ENCODE data around the gene GOLM1.

GOLM1 gene

DNA sequence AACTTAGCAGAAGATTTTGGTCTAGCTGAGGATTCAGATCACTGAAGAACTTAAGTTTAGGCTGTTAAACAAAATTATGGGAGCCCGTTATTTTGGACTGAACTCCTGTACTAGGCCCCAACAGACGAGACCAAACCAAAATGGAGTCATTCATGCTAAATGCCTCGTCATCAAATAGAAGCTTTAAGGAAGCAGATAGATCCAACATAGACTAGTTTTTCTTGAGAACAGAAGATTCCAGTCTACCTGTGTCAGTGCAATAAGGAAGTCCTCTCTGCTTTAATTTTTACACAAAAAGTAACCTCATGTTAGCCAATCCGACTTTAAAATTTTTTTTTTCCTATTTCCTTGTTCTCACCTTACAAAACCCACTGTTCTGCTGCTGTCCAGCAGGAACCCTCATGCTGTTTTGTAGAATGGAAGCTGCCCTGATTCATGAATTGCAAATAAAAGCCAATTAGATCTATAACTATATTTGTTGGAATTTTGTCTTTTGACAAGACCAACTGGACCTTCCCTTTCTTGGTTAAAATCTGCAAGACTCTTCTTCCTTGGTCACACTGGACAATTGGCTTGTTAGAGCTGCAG, 29.0 kb upstream of the GOLM1 start:
- H3K4me2 ChIP-seq (ENCODE audit: low read depth, low read length) = no peak overlapping the region
- H3K9ac ChIP-seq (ENCODE audit: low read length) = no peak overlapping the region
- no peak overlapping the region for H2AFZ ChIP-seq (ENCODE audit: low read length)
- H3F3A ChIP-seq (ENCODE audit: insufficient read depth, low read length) = no peaks in the 10 kb centered on the region
- TF ChIP-seq, protein P1, sequence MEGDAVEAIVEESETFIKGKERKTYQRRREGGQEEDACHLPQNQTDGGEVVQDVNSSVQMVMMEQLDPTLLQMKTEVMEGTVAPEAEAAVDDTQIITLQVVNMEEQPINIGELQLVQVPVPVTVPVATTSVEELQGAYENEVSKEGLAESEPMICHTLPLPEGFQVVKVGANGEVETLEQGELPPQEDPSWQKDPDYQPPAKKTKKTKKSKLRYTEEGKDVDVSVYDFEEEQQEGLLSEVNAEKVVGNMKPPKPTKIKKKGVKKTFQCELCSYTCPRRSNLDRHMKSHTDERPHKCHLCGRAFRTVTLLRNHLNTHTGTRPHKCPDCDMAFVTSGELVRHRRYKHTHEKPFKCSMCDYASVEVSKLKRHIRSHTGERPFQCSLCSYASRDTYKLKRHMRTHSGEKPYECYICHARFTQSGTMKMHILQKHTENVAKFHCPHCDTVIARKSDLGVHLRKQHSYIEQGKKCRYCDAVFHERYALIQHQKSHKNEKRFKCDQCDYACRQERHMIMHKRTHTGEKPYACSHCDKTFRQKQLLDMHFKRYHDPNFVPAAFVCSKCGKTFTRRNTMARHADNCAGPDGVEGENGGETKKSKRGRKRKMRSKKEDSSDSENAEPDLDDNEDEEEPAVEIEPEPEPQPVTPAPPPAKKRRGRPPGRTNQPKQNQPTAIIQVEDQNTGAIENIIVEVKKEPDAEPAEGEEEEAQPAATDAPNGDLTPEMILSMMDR (IDR thresholded peaks at IDR 0.05; ENCODE audit: low read length) = no peak
- TF ChIP-seq EZH2phosphoT487 (IDR thresholded peaks at IDR 0.05; ENCODE audit: low read length) = no peak
- no peaks in the 10 kb centered on the region for H4K20me1 ChIP-seq (ENCODE audit: insufficient read depth, low read length)
- no peaks in the 10 kb centered on the region for H3K4me1 ChIP-seq (ENCODE audit: low read length)
- no peaks in the 10 kb centered on the region for H3K9me3 ChIP-seq (replicated peaks; ENCODE audit: insufficient read depth, low read length)
- no peaks in the 10 kb centered on the region for H3K27me3 ChIP-seq (replicated peaks; ENCODE audit: insufficient read depth, low read length)
- no peaks in the 10 kb centered on the region for H3K9me2 ChIP-seq (replicated peaks; ENCODE audit: insufficient read depth, low read length)
- no peak overlapping the region for H3K4me3 ChIP-seq (ENCODE audit: low read length)
- no peaks in the 10 kb centered on the region for H3K36me3 ChIP-seq (replicated peaks; ENCODE audit: insufficient read depth, low read length)
- no peak overlapping the region for H3K27ac ChIP-seq (ENCODE audit: low read length)
- no peaks in the 10 kb centered on the region for H3K79me2 ChIP-seq (ENCODE audit: low read length)
- DNase-seq = no peak

DNA sequence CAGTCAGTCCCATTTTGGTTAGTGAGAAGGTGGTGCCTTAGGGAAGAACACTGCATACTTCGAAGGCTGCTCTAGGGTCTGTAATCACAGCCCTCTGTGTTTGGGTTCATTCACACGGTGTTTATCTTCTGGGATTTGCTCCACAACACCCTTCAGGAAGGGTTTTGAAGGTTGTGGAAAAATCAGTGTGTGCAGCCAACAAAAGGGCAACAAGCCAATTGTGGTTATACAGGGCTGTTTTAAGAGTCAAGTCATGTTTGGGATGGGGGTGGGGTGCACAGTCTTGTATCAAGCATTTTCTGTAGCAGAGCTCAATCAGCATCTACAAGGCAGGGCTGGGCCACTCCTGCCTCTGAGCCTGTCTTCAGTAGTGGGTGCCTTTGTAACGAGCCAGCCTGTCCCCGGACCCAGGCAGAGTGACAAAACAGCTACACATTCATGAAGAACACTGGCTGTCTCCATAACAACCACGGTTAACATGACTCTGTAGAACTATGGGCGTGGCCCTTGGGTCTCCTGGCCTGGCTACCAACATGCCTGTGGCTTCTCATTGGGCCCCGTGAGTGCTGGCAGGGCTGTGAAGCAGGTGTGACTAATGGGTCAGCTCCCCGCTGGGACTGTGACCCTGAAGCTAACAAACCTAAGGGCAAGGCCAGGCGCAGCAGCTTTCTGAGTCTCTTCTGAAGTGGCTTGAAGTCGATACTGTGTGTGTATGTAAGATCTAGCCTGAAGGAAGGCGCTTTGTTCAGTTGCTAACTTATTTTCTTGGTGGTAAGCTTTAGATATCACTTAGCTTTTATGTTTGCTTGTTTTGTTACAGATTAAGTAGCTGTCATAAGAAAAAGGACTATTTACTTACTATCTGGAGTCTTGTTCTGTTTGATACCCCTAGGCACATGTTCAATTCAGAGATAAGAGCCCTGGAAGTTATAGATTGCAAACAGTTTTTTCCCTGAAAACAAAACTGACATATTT, 27.9 kb upstream of the GOLM1 start:
- no peak overlapping the region for H2AFZ ChIP-seq (ENCODE audit: low read length)

DNA sequence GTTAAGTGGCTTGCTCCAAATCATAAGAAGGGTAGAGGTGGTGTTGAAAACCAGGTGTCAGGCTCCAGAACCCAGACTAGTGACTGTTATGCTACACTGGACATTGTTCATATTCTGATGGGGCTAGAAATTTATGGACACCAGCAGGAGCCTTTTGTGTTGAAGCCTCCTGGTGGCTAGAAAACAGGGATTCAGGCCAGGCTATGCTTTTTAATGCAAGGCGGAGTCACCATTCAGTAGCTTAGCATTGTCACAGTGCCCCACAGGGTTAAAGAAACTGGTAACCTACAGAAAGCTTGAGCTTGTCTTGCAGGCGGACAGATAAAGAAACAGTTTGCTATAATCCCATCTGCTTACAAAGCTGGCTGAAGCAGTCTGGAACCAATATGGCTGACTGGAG, 23.0 kb upstream of the GOLM1 start:
- Histone ChIP-seq H3K9ac (ENCODE audit: low read length) (no peak overlapping the region), H3F3A (ENCODE audit: insufficient read depth, low read length) (no peaks in the 10 kb centered on the region), H3K27ac (ENCODE audit: low read length) (no peak overlapping the region), H3K9me3 (replicated peaks; ENCODE audit: insufficient read depth, low read length) (no peaks in the 10 kb centered on the region), H3K4me1 (ENCODE audit: low read length) (no peaks in the 10 kb centered on the region), H3K4me3 (ENCODE audit: low read length) (no peak overlapping the region), H4K20me1 (ENCODE audit: insufficient read depth, low read length) (no peaks in the 10 kb centered on the region), H3K27me3 (replicated peaks; ENCODE audit: insufficient read depth, low read length) (no peaks in the 10 kb centered on the region), H3K79me2 (ENCODE audit: low read length) (no peaks in the 10 kb centered on the region), H3K4me2 (ENCODE audit: low read depth, low read length) (no peak overlapping the region), H3K36me3 (replicated peaks; ENCODE audit: insufficient read depth, low read length) (no peaks in the 10 kb centered on the region), H2AFZ (ENCODE audit: low read length) (no peak overlapping the region), H3K9me2 (replicated peaks; ENCODE audit: insufficient read depth, low read length) (no peaks in the 10 kb centered on the region)
- TF ChIP-seq EZH2phosphoT487 (IDR thresholded peaks at IDR 0.05; ENCODE audit: low read length) = no peak
- TF ChIP-seq EZH2 (optimal IDR thresholded peaks at IDR 0.05; ENCODE audit: low read depth, low read length) = no peak
- TF ChIP-seq, protein P1 (IDR thresholded peaks at IDR 0.05; ENCODE audit: low read length) = no peak
- no peak for DNase-seq

More for the DNA sequence above, 27.9 kb upstream of the GOLM1 start:
- H3F3A ChIP-seq (ENCODE audit: insufficient read depth, low read length) = no peaks in the 10 kb centered on the region
- H4K20me1 ChIP-seq (ENCODE audit: insufficient read depth, low read length) = no peaks in the 10 kb centered on the region
- H3K4me3 ChIP-seq (ENCODE audit: low read length) = no peak overlapping the region
- H3K9ac ChIP-seq (ENCODE audit: low read length) = no peak overlapping the region
- no peak overlapping the region for H3K27ac ChIP-seq (ENCODE audit: low read length)
- no peak overlapping the region for H3K4me2 ChIP-seq (ENCODE audit: low read depth, low read length)
- H3K9me2 ChIP-seq (replicated peaks; ENCODE audit: insufficient read depth, low read length) = no peaks in the 10 kb centered on the region
- no peak for TF ChIP-seq EZH2 (optimal IDR thresholded peaks at IDR 0.05; ENCODE audit: low read depth, low read length)
- no peak for TF ChIP-seq EZH2phosphoT487 (IDR thresholded peaks at IDR 0.05; ENCODE audit: low read length)
- TF ChIP-seq, protein P1 (IDR thresholded peaks at IDR 0.05; ENCODE audit: low read length) = no peak
- H3K4me1 ChIP-seq (ENCODE audit: low read length) = no peaks in the 10 kb centered on the region
- no peaks in the 10 kb centered on the region for H3K79me2 ChIP-seq (ENCODE audit: low read length)
- H3K27me3 ChIP-seq (replicated peaks; ENCODE audit: insufficient read depth, low read length) = no peaks in the 10 kb centered on the region
- DNase-seq = peak; percentile 12
- H3K36me3 ChIP-seq (replicated peaks; ENCODE audit: insufficient read depth, low read length) = no peaks in the 10 kb centered on the region
- H3K9me3 ChIP-seq (replicated peaks; ENCODE audit: insufficient read depth, low read length) = no peaks in the 10 kb centered on the region

Measured in MM.1S (cell line).